ENCODE results near the gene FASTK.

Gene FASTK

DNA sequence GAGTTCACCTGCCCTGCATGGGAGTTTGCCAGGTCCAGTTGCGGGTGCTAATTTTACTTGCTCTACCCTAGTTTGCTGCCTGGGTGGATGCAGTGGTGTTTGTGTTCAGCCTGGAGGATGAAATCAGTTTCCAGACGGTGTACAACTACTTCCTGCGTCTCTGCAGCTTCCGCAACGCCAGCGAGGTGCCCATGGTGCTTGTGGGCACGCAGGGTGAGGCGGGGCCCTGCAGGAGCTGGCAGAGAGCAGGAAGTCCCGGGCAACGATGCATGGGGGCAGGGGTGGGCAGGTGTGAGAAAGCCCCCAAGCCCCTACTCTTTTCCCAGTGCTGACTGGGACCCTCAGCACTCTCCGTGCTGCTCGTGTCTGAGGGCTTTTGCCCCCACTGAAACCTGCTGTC lies 37.0 kb upstream of the FASTK start:
- FAIRE-seq: no peak

DNA sequence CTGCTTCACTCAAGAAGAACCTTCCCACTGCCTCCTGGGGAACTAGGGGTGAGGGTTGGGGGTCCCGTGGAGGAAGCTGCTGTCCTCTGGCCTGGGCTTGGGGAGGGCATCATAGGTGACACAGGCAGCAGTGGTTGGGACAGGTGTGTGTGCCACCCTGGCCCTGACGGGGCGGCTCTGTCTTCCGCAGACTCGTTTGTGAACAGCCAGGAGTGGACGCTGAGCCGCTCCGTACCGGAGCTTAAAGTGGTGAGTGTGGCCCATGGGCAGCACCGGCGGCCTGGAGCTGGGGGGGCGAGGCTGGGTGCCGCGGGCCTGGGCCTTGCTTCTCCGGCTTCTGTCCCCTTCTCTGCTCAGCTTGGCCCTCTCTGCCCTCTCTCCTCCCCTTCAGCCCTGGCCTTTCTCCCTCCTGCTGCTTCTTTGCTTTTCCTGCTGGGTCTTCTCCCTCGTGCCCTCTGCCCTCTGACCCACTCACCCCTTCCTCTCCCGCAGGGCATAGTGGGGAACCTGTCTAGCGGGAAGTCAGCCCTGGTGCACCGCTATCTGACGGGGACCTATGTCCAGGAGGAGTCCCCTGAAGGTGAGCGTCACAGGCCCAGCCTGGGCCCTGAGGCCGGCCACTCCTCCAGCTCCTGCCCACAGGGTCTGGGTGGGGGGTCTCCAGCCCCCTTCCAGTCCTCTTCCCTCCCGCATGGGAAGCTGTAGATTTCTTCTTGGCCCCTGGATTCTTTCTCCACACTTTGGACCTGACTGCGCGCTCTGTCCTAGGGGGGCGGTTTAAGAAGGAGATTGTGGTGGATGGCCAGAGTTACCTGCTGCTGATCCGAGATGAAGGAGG lies 36.2 kb upstream of the FASTK start:
- FAIRE-seq: no peak

DNA sequence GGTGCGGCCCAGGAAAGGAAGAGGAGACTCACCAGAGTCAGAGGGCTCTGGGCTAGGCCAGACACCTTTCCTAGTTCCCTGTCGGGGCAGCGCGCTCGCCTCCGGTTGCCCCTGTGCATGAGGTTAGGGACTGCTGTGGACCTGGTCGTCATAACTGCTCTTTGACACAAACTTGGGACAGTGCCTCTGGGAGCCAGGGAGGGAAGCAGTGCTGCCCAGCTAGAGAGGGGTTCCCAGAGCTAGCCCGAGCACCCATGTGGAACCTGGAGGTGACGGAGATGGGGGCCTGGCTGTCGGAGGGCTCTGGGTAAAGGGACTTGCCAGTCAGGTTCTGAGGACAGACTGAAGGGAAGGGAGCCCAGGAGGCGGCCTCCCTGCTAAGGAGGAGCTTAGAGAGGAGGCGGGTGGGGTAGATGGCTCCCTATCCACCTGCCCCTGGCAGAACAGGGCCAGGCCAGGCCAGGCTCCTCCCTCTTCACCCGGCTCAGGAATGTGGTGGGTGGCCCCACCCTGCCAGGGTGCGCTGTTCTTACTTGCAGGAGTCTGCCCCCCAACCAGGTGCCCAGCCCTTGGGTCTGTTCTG lies 35.3 kb upstream of the FASTK start:
- FAIRE-seq: no peak

DNA sequence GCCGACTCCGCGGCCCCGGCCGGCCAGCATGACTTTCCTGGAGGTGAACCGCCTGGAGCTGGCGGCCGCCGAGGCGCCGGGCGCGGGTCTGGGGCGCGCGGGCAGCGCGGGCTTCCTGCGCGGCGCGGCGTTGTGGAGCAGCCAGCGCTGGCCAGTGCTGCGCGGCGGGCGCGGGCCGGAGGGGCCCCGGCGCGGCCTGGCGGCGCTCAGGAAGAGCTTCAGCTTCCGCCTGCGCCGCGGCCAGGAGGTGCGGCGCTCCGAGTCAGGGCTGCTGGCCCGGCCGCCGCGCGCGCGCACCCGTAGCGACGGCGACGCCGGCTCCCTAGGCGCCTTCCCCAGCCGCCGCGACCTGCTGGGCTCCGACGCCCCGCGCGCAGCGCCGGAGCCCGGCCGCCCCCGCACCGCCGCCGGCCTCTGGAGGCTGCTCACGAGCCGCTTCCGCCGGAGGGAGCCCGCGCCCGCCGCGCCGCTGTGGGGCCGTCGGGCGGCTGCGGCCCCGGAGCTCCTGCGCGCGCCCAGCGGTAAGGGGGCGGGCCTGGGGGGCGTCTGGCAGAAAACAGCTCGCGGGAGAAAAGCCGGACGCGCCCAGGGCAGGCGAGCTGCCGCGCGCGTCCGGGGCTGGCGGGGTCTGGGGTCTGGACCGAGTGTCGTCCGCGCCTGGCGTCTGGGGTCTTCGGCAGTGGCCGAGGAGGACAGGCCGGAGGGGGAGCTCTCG lies 34.7 kb upstream of the FASTK start:
- no peak for FAIRE-seq

DNA sequence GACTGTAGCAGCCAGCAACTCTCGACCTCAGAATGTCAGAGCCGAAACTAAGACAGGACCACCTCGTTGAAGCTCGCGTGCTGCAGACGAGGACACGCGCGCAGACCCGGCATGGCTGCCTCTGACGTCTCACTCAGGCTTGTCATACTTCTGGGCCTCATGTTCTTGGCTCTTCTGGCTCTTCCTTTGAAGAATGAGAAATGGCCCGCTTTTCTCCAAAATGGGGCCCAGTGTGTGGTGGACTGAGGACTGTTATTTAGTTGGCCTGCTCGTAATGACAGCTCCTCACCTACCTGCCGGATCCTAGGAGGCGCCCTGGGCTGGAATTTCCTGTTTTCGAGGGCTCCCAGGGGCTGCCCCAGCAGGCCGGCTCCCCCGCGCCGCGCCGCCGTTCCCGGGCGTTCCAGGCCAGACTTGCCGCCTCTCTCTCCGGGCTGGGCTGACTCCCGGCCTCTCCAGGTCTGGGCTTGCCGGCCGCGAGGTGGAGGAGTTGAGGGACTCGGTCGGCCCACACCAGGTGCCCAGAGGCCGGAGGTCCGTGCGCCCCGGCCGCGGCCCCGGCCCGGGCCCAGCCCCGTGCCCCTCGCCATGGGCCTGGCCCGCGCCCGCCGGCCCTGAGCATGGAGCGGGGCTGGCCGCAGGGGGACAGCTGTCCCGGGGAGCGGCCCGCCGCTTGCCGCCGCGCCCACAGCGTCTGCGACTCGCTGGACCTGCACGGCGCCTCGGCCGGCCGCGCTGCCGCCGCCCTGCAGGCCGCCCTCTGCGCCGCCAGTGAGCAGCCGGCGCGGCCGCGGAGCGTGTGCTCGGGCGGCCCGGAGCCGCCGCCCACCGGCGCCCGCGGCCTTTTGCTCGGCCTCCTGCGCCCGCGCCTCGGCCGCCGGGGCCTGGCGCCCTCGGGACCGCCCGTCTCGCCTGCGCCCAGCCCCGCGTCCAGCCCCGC lies 33.8 kb upstream of the FASTK start:
- FAIRE-seq: no peak

DNA sequence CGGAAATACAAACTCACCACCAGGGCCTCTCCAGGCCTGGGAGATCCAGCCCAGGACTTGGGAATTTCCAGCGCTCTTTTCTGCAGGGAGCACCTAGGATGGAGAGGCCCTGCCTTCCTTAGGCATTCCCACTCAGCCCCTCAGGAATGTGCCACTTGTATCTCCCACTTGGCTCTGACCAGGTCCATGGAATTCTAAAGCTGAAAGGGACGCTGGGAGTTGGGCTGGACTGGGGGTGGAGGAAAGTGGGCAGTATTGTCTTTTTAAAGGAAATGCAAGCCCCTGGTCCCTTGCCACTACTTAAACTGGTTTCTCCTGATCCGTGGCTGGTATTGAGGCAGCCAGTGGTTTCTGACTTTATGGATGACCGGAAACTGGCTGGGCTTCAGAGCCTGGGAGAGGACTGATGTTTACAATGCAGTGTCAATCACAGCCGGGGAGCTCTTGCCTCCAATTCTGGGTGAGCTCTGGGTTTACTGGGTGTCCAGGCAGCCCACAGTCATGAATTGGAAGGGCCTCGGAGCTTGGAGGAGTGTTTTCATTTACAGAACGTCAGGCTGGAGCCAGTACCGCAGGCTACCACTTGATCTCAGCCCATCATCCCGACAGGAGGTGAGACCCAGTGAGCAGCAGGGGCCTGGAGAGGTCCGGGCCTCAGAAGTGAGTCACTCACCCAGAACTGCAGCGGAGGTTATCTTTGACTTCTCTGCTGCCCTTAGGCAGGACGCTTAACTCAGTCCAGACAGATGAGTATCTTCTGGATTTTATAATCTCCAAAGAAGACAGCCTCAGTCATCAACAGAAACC lies 32.9 kb upstream of the FASTK start:
- no peak for FAIRE-seq

DNA sequence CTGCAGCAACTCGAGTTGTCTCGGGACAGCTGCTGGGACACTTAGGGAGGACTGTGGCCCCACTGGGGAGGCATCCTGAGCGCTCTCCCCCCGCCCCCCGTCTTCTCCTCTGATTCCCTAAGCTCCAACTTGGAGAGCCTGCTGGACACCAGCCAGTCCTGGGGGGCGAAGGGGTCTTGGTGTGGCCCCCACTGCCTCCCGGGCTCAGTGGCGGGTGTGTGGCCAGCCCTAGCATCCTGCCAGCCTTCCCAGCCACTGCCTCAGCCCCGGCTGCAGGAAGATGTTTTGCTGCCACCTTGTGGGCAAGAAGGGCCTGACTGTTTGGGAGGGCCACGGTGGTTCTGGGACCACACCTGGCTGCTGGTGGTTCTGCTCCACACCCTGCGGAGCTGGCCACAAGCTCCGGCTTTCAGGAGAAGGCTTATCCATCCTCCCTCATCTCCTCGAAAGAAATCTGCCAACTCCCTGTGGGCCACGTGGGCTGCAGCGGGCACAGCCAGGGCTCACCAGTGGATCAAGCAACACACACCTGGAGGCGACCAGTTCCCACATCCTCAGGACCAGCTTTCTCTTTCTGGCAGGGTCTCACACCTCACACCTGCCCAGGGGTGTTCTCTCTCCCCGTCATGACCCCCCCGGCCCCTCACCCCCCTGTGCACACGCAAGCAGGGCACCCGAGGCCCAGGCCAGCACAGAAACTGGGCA lies 30.5 kb upstream of the FASTK start:
- FAIRE-seq: no peak

DNA sequence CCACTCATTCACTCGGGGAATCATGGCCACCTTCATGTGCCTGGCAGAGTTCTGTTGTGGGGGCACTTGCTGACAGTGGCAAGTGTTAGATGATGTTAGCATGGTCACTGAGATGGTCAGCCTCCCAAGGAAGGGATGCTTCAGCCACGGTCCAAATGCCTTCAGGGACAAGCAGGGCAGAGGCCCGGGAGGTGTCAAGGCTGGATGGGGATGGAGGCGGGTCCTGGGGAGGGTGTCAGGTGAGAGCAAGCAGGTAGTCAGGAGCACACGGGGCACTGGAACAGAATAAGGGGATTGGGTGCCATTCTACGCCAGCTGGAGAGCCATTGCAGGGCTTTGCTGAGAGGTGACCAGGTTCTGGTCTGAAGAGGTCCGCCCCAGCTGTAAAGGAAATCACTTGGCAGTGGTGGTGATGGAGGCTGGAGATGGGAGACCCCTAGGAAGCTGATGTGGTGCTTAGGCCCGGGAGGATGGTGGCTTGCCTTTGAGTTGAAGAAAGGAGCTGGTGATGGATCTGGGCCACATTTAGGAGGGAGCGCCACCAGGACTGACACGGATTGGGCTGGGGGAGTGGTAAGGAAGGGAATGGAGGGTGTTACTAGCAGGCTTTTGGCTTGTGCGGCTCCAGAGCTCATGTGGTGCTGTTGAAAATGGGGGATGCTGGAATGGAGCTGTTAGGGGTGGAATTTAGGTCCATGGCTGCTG lies 29.8 kb upstream of the FASTK start:
- FAIRE-seq: no peak

DNA sequence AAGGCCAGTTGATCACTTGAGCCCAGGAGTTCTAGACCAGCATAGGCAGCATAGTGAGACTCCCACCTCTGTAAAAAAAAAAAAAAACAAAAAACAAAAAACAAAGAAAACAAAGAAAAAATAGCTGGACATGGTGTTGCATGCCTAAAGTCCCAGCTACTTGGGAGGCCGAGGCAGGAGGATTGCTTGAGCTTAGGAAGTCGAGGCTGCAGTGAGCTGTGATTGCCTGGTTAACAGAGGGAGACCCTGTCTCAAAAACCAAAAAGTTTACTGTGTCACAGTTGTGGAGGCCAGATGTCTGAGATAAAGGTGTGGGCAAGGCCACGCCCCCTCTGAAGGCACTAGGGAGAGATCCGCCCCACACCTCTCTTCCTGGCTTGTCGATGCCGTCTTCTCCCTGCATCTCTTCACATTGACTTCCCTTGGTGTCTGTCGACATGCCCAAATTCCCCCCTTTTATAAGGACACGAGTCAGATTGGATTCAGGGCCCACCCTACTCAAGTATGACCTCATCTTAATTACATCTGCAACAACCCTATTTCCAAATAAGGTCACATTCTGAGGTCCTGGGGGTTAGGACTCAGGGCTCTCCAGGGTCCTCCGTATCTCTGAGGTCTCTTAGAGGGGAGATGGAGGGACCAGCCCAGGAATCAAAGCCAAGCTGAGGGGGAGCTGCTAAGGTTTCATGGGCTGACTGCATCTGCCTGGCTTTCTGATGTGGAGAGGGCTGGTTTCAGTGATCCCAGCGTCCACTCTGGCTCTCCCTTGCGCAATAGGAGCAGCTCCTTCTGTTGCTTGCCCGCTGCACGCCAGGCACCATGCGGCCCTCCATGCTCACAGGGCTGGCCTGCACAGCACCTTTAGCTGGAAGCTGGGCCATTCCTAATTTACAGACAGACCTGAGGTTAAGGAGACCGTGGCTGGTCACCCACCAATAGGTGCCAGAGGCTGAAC lies 28.8 kb upstream of the FASTK start:
- no peak for FAIRE-seq

DNA sequence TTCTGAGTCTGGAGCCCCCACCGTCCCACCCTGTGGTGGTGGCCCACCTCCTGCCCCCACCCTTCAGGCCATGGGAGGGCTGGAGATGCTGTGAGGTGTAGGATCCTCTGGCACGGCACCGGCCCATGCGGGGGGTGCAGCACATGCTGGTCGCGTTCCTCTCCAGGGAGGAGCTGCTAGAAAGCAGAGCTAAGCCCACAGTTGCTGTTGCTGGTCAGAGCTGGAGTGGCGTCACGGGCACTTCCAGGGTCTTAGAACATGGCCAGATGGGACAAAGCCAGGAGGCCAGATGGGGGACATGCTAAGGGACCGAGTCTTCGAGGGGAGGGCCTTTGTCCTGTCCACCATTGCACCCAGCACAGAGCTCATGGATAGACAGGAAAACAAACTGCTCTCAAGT lies 27.3 kb upstream of the FASTK start:
- no peak for FAIRE-seq

DNA sequence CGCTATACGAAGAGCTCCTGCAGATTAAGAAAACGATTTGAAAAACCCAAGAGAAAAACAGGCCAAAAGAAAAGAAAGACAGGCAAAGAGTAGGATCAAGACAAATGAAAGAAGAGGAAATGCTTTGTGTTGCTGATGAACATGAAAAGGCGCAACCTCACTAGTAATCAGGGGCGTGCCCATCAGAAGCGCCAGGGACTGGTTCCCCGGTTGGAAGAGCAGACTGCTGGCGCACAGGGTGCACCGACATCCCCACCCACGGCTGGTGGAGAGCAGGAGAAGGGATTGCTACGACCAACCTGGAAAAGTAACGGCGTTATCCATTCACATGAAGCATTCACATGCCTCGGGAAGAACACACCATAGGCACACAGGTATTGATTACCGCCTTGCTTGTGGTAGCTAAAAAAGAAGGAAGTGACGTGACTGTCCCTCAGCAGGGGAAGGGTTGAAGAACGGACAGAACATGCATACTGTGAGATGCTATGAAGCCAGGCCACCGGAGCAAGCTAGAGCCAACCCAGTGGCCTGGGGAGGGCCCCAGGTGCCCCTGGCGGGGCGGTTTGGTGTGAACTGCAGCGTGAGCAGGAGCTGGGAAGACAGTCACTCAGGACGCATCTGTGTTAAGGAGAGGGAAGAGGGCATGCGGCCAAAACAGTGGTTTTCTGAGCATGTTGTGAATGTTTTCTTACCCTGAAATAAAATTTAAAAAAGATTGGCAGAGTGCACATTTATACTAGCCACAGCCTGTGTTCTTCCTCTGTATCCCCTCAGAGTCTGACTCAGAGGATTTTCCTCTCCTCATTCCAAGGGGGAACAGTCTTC lies 24.0 kb upstream of the FASTK start:
- FAIRE-seq: no peak

DNA sequence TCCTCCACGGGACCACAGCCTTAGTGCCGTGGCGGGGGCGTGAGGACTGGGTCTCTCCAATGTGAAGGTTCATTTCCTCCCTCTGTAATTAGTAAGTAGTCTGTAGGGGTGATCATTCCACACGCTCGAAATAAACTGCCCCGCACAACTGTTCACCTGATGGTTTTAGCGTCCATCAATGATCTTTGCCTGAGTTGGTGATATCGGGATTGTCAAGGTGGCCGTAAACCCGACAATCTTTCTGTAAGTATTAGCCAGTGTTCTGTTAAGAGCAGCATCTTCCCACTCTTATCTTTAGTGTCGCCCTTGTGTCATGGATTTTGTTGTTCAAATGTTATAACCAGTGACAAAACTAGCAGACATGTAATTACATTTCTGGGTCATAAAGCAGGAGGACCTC lies 23.4 kb upstream of the FASTK start:
- FAIRE-seq: no peak

DNA sequence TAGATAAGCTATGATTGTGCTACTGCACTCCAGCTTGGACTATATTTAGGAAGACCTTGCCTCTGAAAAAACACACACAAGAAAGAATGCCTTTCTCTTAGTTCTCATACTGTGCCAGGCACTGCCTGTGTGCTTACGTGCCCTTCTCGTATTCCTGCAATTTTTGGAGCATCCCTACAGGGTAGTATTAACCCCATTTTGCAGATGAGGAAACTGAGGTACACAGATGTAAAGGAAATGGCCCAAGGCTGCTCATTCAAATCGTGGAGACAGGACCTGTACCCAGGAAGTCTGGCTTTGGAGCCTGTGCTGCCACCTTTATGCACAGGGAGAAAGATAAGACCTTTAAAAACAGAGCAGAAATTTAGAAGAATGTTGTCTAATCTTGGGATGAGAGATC lies 22.4 kb upstream of the FASTK start:
- FAIRE-seq: no peak

DNA sequence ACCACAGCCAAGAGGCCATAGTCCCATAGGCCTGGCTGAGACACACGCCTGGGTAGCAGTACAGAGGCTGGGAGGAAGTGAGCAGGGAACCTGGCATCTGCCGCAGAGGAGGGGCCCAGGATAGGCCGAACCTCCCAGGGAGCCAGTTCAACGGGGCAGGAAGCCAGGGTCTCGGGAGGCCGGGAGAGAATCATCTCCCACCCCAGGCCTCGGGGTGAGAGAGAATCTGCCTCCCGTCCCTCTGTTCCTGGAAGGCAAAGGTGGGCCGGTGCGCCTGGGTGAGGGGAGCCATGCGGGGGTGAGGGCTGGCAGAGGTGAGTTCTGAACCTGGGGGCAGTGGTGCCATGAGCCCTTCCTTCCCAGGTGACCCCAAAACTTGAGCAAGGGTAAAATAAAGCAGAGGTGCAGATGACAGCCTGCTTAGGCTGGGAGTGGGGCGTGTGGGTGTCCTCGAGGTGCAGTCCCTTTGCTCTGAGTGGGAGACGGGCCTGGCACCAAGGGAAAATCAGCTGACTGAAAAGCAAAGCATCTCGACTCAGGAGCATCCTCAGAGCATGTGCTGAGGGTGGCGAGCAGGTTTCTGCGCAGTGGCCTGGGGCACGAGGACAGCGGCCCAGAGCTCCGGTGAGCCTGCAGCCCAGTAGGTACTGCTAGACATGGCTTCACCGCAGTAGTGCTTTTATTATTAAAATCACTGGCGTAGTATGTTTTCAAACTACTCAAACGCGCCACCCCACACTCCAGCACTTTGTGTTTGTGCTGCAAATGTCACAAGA lies 21.2 kb upstream of the FASTK start:
- FAIRE-seq: no peak

DNA sequence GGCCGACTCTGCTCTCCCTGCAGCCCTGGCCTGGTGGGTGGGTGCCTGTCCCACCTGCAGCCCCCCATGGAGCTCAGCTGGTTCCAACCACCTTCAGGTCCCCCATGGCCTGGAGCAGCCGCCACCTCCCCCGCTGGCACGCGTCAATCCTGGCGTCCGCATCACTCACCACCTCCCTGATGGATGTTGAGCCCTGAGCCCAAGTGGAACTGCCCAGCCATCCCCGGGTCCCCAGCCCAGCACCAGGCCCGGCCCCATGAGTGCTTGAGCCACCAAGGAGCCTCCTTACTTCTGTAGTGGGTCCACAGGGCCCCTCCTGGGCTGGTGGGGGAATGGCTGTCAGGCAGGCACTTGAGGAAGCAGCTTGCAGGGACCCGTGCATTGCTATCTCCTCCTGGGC lies 20.3 kb upstream of the FASTK start:
- FAIRE-seq: no peak

DNA sequence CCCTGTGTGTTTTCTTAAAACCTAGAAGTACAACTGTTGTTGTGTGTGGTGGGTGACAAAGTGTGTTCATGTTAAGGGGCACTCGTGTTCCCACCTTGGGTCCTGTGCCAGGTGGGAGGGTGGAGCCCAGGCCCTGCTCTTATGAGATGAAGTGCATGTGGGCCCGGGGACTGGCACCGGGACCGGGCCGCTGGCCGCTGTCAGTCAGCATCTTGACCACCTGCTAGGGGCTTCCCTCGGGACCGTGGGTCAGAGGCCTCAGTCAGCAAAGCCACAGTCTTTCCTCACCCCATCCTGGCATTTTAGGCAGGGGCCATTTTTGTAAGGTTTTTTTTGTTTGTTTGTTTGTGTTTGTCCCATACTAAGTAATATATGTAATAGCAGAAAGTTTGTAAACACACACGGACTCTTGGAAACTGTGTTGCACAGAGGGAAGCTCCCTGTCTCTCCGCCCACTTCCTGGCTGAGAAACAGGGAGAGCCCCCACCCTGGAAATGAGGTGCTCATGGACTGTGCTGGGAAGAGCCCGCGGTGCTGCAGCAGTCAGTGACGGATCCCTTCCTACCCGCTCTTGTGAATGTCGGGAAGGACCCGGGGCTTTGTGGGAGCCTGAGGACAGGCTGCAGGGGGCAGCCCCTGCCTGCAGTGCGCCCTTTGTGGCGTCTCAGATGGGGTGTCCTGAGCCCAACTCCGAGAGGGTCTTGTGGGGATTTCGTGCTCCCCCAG lies 19.0 kb upstream of the FASTK start:
- no peak for FAIRE-seq

All from colon (tissue), 2 donors.